ENCODE measurements around the gene ASCL3.

DNA sequence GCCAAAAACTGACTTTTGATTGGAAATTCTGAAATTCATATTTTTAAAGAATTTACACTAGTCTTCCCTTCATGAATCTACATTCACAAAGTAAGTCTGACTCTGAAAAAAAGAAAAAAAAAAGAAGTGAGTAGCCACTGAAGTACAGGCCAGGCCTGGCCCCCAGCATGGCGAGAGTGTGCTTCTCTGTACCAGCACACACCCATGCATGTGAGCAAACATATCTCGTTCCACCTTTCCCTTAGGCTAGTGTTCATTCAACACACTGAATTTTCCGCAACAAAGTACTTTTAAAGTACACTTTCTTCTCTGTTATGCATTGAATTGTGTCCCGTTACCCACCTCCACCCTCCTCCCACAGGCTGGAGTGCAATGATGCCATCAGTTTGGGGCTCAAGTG lies 14.6 kb downstream of the ASCL3 start:
- TF ChIP-seq CTCF (IDR thresholded peaks at IDR 0.05; ENCODE audit: insufficient read depth, low read depth, low read length) (no peak), EZH2 (IDR thresholded peaks at IDR 0.05; ENCODE audit: insufficient read depth, low read length) (no peak)

All from astrocyte (in vitro differentiated cells and primary cell).